MM.1S (cell line): ENCODE measurements around the gene ATAD1.

Experiments
- DNase-seq: peaks from one replicate; pipeline ENCODE4 v3.0.0-alpha.2; 2015
- H2AFZ ChIP-seq: fragments of 300-600 bp; sonication (generic); 2 replicates; pipeline ENCODE4 v1.6.0; 2016; ENCODE audit warnings: antibody characterized with exemption, low read length
- H3F3A ChIP-seq: fragments of 300-600 bp; sonication (generic); 2 replicates; pipeline ENCODE4 v1.6.1; 2016; ENCODE audit warnings: mild to moderate bottlenecking, antibody characterized with exemption, low read length, moderate library complexity, mixed read lengths; ENCODE audit not compliant: insufficient read depth
- H3K27ac ChIP-seq: fragments of 300-600 bp; sonication (generic); 2 replicates; pipeline ENCODE4 v1.5.1; 2016; ENCODE audit warnings: mild to moderate bottlenecking, low read length
- H3K27me3 ChIP-seq: fragments of 300-600 bp; sonication (generic); replicated peaks from 2 replicates; pipeline ENCODE4 v1.6.0; 2016; ENCODE audit warnings: low read length; ENCODE audit not compliant: insufficient read depth
- H3K36me3 ChIP-seq: fragments of 300-600 bp; sonication (generic); replicated peaks from 2 replicates; pipeline ENCODE4 v1.6.1; 2016; ENCODE audit warnings: mild to moderate bottlenecking, low read length, mixed read lengths; ENCODE audit not compliant: insufficient read depth
- H3K4me1 ChIP-seq: fragments of 300-600 bp; sonication (generic); 2 replicates; pipeline ENCODE4 v1.6.1; 2016; ENCODE audit warnings: low read length, mixed read lengths
- H3K4me2 ChIP-seq: fragments of 300-600 bp; sonication (generic); 2 replicates; pipeline ENCODE4 v1.6.0; 2016; ENCODE audit warnings: low read depth, low read length
- H3K4me3 ChIP-seq: fragments of 300-600 bp; sonication (generic); 2 replicates; pipeline ENCODE4 v1.5.1; 2016; ENCODE audit warnings: low read length, mixed read lengths
- H3K79me2 ChIP-seq: fragments of 300-600 bp; sonication (generic); 2 replicates; pipeline ENCODE4 v1.6.1; 2016; ENCODE audit warnings: mixed run types, low read length, mixed read lengths
- H3K9ac ChIP-seq: fragments of 300-600 bp; sonication (generic); 2 replicates; pipeline ENCODE4 v1.6.1; 2016; ENCODE audit warnings: low read length, mixed read lengths
- H3K9me2 ChIP-seq: fragments of 300-600 bp; sonication (generic); replicated peaks from 2 replicates; pipeline ENCODE4 v1.6.1; 2016; ENCODE audit warnings: mild to moderate bottlenecking, low read length, mixed read lengths; ENCODE audit not compliant: insufficient read depth
- H3K9me3 ChIP-seq: fragments of 300-600 bp; sonication (generic); replicated peaks from 2 replicates; pipeline ENCODE4 v1.6.1; 2016; ENCODE audit warnings: mild to moderate bottlenecking, low read length, mixed read lengths; ENCODE audit not compliant: insufficient read depth
- H4K20me1 ChIP-seq: fragments of 300-600 bp; sonication (generic); 2 replicates; pipeline ENCODE4 v1.6.1; 2016; ENCODE audit warnings: mild to moderate bottlenecking, low read length, moderate library complexity, mixed read lengths; ENCODE audit not compliant: insufficient read depth
- EZH2 ChIP-seq: fragments of 300-600 bp; sonication (generic); optimal IDR thresholded peaks from 2 replicates; pipeline ENCODE3; 2017; ENCODE audit warnings: low read depth, mild to moderate bottlenecking, antibody characterized with exemption, low read length, mixed read lengths
- EZH2phosphoT487 ChIP-seq: fragments of 300-600 bp; sonication (generic); IDR thresholded peaks from 2 replicates; pipeline ENCODE4 v1.6.1; 2018; ENCODE audit warnings: antibody characterized with exemption, low read length
- TF ChIP-seq, protein P1 (sequence below): fragments of 300-600 bp; sonication (generic); IDR thresholded peaks from 2 replicates; pipeline ENCODE4 v1.5.1; 2016; ENCODE audit warnings: antibody characterized with exemption, low read length, mixed read lengths

Gene ATAD1

DNA sequence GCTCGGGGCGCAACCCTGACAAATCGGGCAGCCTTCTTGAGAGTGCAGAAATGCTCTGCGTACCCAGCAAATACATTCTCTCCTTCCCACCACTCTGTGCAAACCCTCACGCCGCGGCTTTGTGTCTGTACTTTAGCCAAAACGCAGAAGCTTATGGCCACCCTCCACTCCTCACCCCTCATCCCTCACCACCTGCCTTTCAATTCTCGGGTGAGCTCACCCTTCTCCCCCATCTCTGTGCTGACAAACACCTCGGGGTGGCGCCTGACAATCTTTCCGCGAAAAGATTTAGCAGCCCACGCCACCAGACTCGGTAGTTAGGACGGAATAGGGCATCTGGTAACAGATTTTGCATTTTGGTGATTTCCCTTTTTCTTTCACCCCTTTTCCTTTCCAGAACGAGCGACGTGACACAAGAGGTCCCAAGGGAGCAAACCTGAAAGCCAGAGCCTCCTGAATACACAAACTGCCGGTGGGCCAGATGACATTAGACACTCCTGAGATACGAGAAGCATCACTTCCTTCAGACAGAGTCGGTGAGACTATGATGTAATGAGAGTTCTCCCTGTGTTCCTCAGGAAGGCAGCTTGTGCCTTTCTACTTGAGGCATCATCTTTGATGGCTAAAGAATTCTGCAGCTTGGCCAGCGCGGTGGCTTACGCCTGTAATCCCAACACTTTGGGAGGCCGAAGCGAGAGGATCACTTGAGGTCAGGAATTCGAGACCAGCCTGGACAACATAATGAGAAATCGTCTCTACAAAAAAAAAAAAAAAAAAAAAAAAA is 671 bp upstream of the ATAD1 start:
- peak overlapping the region; percentile 85 for H3K9ac ChIP-seq
- 0 out of 2 replicates have a peak, but pooled peaks cover 3% of the 10 kb centered on the region for H3K36me3 ChIP-seq
- peaks cover 15% of the 10 kb centered on the region for H3K4me1 ChIP-seq
- H3K79me2 ChIP-seq: peaks cover 43% of the 10 kb centered on the region
- peak overlapping the region; percentile 95 for H3K4me2 ChIP-seq
- TF ChIP-seq EZH2phosphoT487: no peak
- TF ChIP-seq, protein P1, sequence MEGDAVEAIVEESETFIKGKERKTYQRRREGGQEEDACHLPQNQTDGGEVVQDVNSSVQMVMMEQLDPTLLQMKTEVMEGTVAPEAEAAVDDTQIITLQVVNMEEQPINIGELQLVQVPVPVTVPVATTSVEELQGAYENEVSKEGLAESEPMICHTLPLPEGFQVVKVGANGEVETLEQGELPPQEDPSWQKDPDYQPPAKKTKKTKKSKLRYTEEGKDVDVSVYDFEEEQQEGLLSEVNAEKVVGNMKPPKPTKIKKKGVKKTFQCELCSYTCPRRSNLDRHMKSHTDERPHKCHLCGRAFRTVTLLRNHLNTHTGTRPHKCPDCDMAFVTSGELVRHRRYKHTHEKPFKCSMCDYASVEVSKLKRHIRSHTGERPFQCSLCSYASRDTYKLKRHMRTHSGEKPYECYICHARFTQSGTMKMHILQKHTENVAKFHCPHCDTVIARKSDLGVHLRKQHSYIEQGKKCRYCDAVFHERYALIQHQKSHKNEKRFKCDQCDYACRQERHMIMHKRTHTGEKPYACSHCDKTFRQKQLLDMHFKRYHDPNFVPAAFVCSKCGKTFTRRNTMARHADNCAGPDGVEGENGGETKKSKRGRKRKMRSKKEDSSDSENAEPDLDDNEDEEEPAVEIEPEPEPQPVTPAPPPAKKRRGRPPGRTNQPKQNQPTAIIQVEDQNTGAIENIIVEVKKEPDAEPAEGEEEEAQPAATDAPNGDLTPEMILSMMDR: peak; percentile 23
- H3K9me3 ChIP-seq: no peaks in the 10 kb centered on the region
- H3K27me3 ChIP-seq: no peaks in the 10 kb centered on the region
- peaks cover 9% of the 10 kb centered on the region; the same call in 1 of the 2 replicates for H4K20me1 ChIP-seq
- H3K9me2 ChIP-seq: no peaks in the 10 kb centered on the region
- H3F3A ChIP-seq: peaks cover 20% of the 10 kb centered on the region
- peak overlapping the region; percentile 83 for H3K27ac ChIP-seq
- peak overlapping the region; percentile 82 for H3K4me3 ChIP-seq
- DNase-seq: peak; percentile 60
- H2AFZ ChIP-seq: peak overlapping the region; percentile 91

DNA sequence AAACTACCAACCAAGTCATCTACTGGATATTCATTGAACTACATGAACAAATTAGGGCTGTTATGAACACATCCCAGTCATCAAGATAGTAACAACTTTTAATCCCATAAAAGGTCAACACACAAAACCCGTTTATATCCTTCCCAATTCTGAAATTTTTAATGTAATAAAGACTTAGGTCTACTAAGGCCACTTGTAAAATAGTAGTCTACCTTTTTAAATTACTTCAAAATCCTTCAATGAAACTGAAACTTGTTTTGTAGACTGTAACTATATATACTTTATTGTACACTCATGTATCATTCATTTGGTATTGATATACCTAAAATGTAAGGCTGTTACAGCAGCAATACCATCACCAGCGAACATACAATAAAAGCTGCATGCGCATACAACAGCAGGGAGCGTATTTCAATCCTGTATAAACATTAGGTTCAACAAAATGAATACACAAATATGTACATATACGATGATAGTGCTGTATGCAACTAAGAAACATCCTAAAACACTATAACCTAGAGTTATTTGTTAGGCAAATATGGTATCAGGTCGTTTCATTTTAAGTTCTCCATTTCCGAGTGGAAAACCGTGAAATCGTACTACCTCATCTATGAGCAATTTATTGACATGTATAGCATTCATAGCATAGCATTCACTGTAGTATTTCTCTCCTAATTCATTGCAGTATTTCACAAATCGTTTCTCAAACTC is 973 bp downstream of the ATAD1 start:
- Histone ChIP-seq H2AFZ (no peak overlapping the region), H3F3A (peaks cover 20% of the 10 kb centered on the region), H3K9me3 (no peaks in the 10 kb centered on the region), H3K4me1 (peaks cover 15% of the 10 kb centered on the region), H3K4me2 (peak overlapping the region; percentile 95), H3K9me2 (no peaks in the 10 kb centered on the region), H4K20me1 (peaks cover 9% of the 10 kb centered on the region; the same call in 1 of the 2 replicates), H3K27ac (peak overlapping the region; percentile 83; the same call in 1 of the 2 replicates), H3K27me3 (no peaks in the 10 kb centered on the region), H3K4me3 (peak overlapping the region; percentile 82), H3K79me2 (peaks cover 57% of the 10 kb centered on the region), H3K36me3 (peaks cover 5% of the 10 kb centered on the region; the same call in 1 of the 2 replicates), H3K9ac (peak overlapping the region; percentile 85)
- TF ChIP-seq, protein P1: no peak
- no peak for TF ChIP-seq EZH2
- no peak for TF ChIP-seq EZH2phosphoT487
- peak; percentile 14 for DNase-seq

DNA sequence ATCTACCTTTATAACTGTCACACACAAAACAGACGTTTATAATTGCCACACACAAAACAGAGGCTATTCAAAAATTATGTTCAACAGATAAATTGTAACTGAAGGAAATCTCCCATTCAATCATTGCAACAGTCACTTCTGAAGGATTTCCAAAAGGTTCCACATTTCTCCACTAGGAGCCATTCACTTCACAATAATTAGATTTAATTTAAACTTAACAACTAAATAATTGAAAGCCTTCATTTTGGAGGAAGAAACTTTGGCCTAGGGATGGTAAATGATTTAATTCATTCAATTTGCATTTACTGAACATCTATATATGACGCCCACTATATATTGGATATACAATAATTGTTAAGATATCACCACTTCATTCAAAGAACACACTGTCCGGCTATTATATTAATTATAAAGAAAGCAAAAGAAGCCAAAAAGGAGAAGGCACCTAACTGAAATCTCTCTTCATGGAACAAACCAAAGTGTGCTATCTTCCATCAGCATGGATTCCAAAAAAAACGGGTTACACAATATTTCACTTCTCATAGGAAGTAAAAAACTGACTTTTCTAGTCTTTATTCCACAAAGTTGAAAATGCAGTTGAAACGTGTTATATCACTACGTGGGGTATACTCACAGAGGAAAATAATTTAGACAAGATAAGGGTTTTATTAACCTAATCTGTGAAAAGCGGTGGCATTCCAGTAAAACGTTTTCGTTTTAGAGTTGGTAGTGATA is 1.7 kb downstream of the ATAD1 start:
- DNase-seq: no peak
- Histone ChIP-seq H3K79me2 (peaks cover 64% of the 10 kb centered on the region), H3K9me2 (no peaks in the 10 kb centered on the region), H3K4me3 (peak overlapping the region; percentile 82), H3K9ac (peak overlapping the region; percentile 85; the same call in 1 of the 2 replicates), H3K9me3 (no peaks in the 10 kb centered on the region), H3K27ac (no peak overlapping the region), H3F3A (peaks cover 20% of the 10 kb centered on the region), H4K20me1 (peaks cover 9% of the 10 kb centered on the region; the same call in 1 of the 2 replicates), H2AFZ (no peak overlapping the region), H3K4me1 (peaks cover 15% of the 10 kb centered on the region), H3K36me3 (peaks cover 5% of the 10 kb centered on the region; the same call in 1 of the 2 replicates), H3K27me3 (no peaks in the 10 kb centered on the region), H3K4me2 (peak overlapping the region; percentile 95)
- TF ChIP-seq EZH2phosphoT487 (no peak), EZH2 (no peak)
- TF ChIP-seq, protein P1: 0 out of 2 replicates have a peak, but pooled peaks have one; percentile 14
